Activated naive CD4-positive, alpha-beta T cell treated with anti-CD3 and anti-CD28 coated beads, Interleukin-2, amount 10 ng/mL, durations not matched to agents 7 days and 5 days (primary cell): ENCODE data around the gene WASF1.
"Not testable (repeated sequence)": the region's sequence is repeated elsewhere in the genome, so short reads cannot be mapped to it uniquely, and the experiment has no call there.

Source experiments
- CTCF ChIA-PET: fragments of 350-600 bp; sonication (Branson Sonifier 250); formaldehyde crosslinking; loops from one replicate; lab custom pipeline; 2021; ENCODE audit warnings: antibody characterized with exemption; lab: Charles Lee
- DNase-seq: peaks from one replicate; pipeline ENCODE4 v3.0.0-alpha.2; 2020
- H3K27ac Mint-ChIP-seq: one replicate; pipeline ENCODE4 v1.8.0; 2021; ENCODE audit warnings: mild to moderate bottlenecking, moderate library complexity, mixed read lengths
- H3K27me3 Mint-ChIP-seq: one replicate; pipeline ENCODE4 v1.8.0; 2021; ENCODE audit warnings: mild to moderate bottlenecking, mixed read lengths
- H3K36me3 Mint-ChIP-seq: one replicate; pipeline ENCODE4 v1.8.0; 2021; ENCODE audit warnings: mixed read lengths
- H3K4me1 Mint-ChIP-seq: one replicate; pipeline ENCODE4 v1.8.0; 2021; ENCODE audit warnings: mixed read lengths
- H3K4me3 Mint-ChIP-seq: one replicate; pipeline ENCODE4 v1.8.0; 2021; ENCODE audit warnings: mild to moderate bottlenecking, moderate library complexity, mixed read lengths
- H3K9me3 Mint-ChIP-seq: one replicate; pipeline ENCODE4 v1.8.0; 2021; ENCODE audit warnings: mixed read lengths

Gene WASF1

GRCh38 chr6:110095101-110095500, 84.4 kb downstream of the WASF1 start:
- no peaks in the 10 kb centered on the region for H3K4me1 Mint-ChIP-seq
- H3K27me3 Mint-ChIP-seq = peaks cover 4% of the 10 kb centered on the region
- no peaks in the 10 kb centered on the region for H3K9me3 Mint-ChIP-seq
- H3K36me3 Mint-ChIP-seq = no peaks in the 10 kb centered on the region
- no peak overlapping the region for H3K27ac Mint-ChIP-seq
- CTCF ChIA-PET = interaction anchor here (2.0 kb wide), 1 partner anchor 56 kb away, joined by 6 read pairs; no protein-coding TSS in a partner anchor
- no peak for DNase-seq
- no peak overlapping the region for H3K4me3 Mint-ChIP-seq

- DNase-seq = no peak
- CTCF ChIA-PET = no interaction called here
Measured at GRCh38 chr6:110093981-110094380, 85.5 kb downstream of the WASF1 start.

GRCh38 chr6:110090876-110091275, 88.6 kb downstream of the WASF1 start:
- CTCF ChIA-PET = no interaction called here
- H3K9me3 Mint-ChIP-seq = no peaks in the 10 kb centered on the region

More at GRCh38 chr6:110093981-110094380, 85.5 kb downstream of the WASF1 start:
- no peak overlapping the region for H3K27ac Mint-ChIP-seq
- peaks cover 4% of the 10 kb centered on the region for H3K27me3 Mint-ChIP-seq
- H3K9me3 Mint-ChIP-seq = no peaks in the 10 kb centered on the region
- no peak overlapping the region for H3K4me3 Mint-ChIP-seq
- H3K4me1 Mint-ChIP-seq = no peaks in the 10 kb centered on the region
- H3K36me3 Mint-ChIP-seq = no peaks in the 10 kb centered on the region

GRCh38 chr6:110089323-110089722, 90.1 kb downstream of the WASF1 start:
- H3K4me3 Mint-ChIP-seq = no peak overlapping the region
- CTCF ChIA-PET = no interaction called here

More at GRCh38 chr6:110090876-110091275, 88.6 kb downstream of the WASF1 start:
- H3K27ac Mint-ChIP-seq = no peak overlapping the region
- no peaks in the 10 kb centered on the region for H3K27me3 Mint-ChIP-seq
- no peak for DNase-seq
- H3K4me1 Mint-ChIP-seq = no peaks in the 10 kb centered on the region
- no peaks in the 10 kb centered on the region for H3K36me3 Mint-ChIP-seq
- no peak overlapping the region for H3K4me3 Mint-ChIP-seq

GRCh38 chr6:110085285-110085684, 94.2 kb downstream of the WASF1 start:
- no peak for DNase-seq
- CTCF ChIA-PET = no interaction called here
- H3K36me3 Mint-ChIP-seq = no peaks in the 10 kb centered on the region
- no peaks in the 10 kb centered on the region for H3K27me3 Mint-ChIP-seq
- no peak overlapping the region for H3K4me3 Mint-ChIP-seq
- H3K27ac Mint-ChIP-seq = no peak overlapping the region
- H3K9me3 Mint-ChIP-seq = no peaks in the 10 kb centered on the region
- H3K4me1 Mint-ChIP-seq = no peaks in the 10 kb centered on the region

More at GRCh38 chr6:110089323-110089722, 90.1 kb downstream of the WASF1 start:
- Mint-ChIP-seq H3K27me3 (no peaks in the 10 kb centered on the region), H3K36me3 (no peaks in the 10 kb centered on the region), H3K4me1 (no peaks in the 10 kb centered on the region), H3K27ac (no peak overlapping the region), H3K9me3 (no peaks in the 10 kb centered on the region)
- no peak for DNase-seq

GRCh38 chr6:110083875-110084585, 95.4 kb downstream of the WASF1 start:
- DNase-seq = no peak
- Mint-ChIP-seq H3K4me3 (no peak overlapping the region), H3K27ac (no peak overlapping the region), H3K4me1 (no peaks in the 10 kb centered on the region), H3K9me3 (no peaks in the 10 kb centered on the region), H3K27me3 (peaks cover 5% of the 10 kb centered on the region), H3K36me3 (no peaks in the 10 kb centered on the region)
- CTCF ChIA-PET = no interaction called here

GRCh38 chr6:110075406-110075805, 104.1 kb downstream of the WASF1 start:
- Mint-ChIP-seq H3K36me3 (no peaks in the 10 kb centered on the region), H3K27me3 (peaks cover 10% of the 10 kb centered on the region), H3K9me3 (no peaks in the 10 kb centered on the region), H3K27ac (no peak overlapping the region), H3K4me3 (no peak overlapping the region), H3K4me1 (no peaks in the 10 kb centered on the region)
- no peak for DNase-seq
- CTCF ChIA-PET = no interaction called here

GRCh38 chr6:110073474-110073873, 106.0 kb downstream of the WASF1 start:
- H3K4me1 Mint-ChIP-seq, DNase-seq, H3K36me3 Mint-ChIP-seq, CTCF ChIA-PET, H3K9me3 Mint-ChIP-seq, H3K27ac Mint-ChIP-seq, H3K4me3 Mint-ChIP-seq: not testable (repeated sequence)
- peaks cover 10% of the 10 kb centered on the region for H3K27me3 Mint-ChIP-seq

GRCh38 chr6:110068592-110068967, 110.9 kb downstream of the WASF1 start:
- H3K9me3 Mint-ChIP-seq = no peaks in the 10 kb centered on the region
- H3K27me3 Mint-ChIP-seq = peaks cover 39% of the 10 kb centered on the region
- H3K4me1 Mint-ChIP-seq = peaks cover 2% of the 10 kb centered on the region
- CTCF ChIA-PET = no interaction called here
- H3K4me3 Mint-ChIP-seq = no peak overlapping the region
- H3K36me3 Mint-ChIP-seq = no peaks in the 10 kb centered on the region
- no peak overlapping the region for H3K27ac Mint-ChIP-seq
- no peak for DNase-seq

- H3K4me3 Mint-ChIP-seq = no peak overlapping the region
- H3K27ac Mint-ChIP-seq = no peak overlapping the region
- H3K27me3 Mint-ChIP-seq = peaks cover 43% of the 10 kb centered on the region
- no peak for DNase-seq
- H3K36me3 Mint-ChIP-seq = no peaks in the 10 kb centered on the region
- peaks cover 3% of the 10 kb centered on the region for H3K4me1 Mint-ChIP-seq
- CTCF ChIA-PET = no interaction called here
- no peaks in the 10 kb centered on the region for H3K9me3 Mint-ChIP-seq
Measured at GRCh38 chr6:110067837-110068591, 111.5 kb downstream of the WASF1 start.

- no peak overlapping the region for H3K4me3 Mint-ChIP-seq
- H3K4me1 Mint-ChIP-seq = peaks cover 3% of the 10 kb centered on the region
- H3K27me3 Mint-ChIP-seq = peaks cover 51% of the 10 kb centered on the region
- H3K36me3 Mint-ChIP-seq = no peaks in the 10 kb centered on the region
- DNase-seq = no peak
- no peak overlapping the region for H3K27ac Mint-ChIP-seq
- H3K9me3 Mint-ChIP-seq = no peaks in the 10 kb centered on the region
- CTCF ChIA-PET = interaction anchor here (1.4 to 2.0 kb wide), 2 partner anchors 25 to 360 kb away, joined by 4 to 5 read pairs; no protein-coding TSS in a partner anchor
Measured at GRCh38 chr6:110064744-110065524, 114.5 kb downstream of the WASF1 start.

GRCh38 chr6:110063594-110064263, 115.7 kb downstream of the WASF1 start:
- no peak overlapping the region for H3K4me3 Mint-ChIP-seq

GRCh38 chr6:110055387-110055735, 124.1 kb downstream of the WASF1 start:
- no peak for DNase-seq
- no peaks in the 10 kb centered on the region for H3K9me3 Mint-ChIP-seq
- H3K36me3 Mint-ChIP-seq = no peaks in the 10 kb centered on the region
- no peak overlapping the region for H3K4me3 Mint-ChIP-seq
- CTCF ChIA-PET = interaction anchor here (1.4 kb wide), 1 partner anchor 18 kb away, joined by 3 read pairs; no protein-coding TSS in a partner anchor
- H3K4me1 Mint-ChIP-seq = no peaks in the 10 kb centered on the region
- H3K27me3 Mint-ChIP-seq = peaks cover 16% of the 10 kb centered on the region
- H3K27ac Mint-ChIP-seq = no peak overlapping the region

More at GRCh38 chr6:110063594-110064263, 115.7 kb downstream of the WASF1 start:
- H3K36me3 Mint-ChIP-seq = no peaks in the 10 kb centered on the region
- peaks cover 46% of the 10 kb centered on the region for H3K27me3 Mint-ChIP-seq
- CTCF ChIA-PET = interaction anchor here (1.0 to 2.0 kb wide), 3 partner anchors 9 to 359 kb away, joined by 3 to 5 read pairs (median 4); no protein-coding TSS in a partner anchor
- H3K4me1 Mint-ChIP-seq = peaks cover 3% of the 10 kb centered on the region
- no peak overlapping the region for H3K27ac Mint-ChIP-seq
- H3K9me3 Mint-ChIP-seq = no peaks in the 10 kb centered on the region
- no peak for DNase-seq
